NCI-H2029 treated with DMSO at 0.1 percent for 48 hours (cell line): ENCODE results near the gene RETSAT.
"Not testable (repeated sequence)": the region's sequence is repeated elsewhere in the genome, so short reads cannot be mapped to it uniquely, and the experiment has no call there.

Experiments used
- DNase-seq: peaks from one replicate; lab custom pipeline; 2025; lab: John Stamatoyannopoulos, UW

The RETSAT gene

DNA sequence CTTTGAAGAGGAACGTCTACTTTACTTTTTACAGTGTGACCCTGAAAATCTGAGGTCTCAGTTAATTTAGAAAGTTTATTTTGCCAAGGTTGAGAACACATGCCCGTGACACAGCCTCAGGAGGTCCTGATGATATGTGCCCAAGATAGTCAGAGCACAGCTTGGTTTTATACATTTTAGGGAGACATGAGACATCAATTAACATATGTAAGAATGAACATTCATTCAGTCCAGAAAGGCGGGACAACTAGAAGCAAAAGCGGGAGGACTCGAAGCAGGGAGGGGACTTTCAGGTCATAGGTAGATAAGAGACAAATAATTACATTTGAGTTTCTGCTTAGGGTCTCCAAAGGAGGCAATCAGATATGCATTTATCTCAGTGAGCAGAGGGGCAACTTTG, 23.9 kb upstream of the RETSAT start:
- DNase-seq: no peak

- DNase-seq: no peak
These were observed 22.8 kb upstream of the RETSAT start for GRCh38 chr2:85377083-85377482.

DNA sequence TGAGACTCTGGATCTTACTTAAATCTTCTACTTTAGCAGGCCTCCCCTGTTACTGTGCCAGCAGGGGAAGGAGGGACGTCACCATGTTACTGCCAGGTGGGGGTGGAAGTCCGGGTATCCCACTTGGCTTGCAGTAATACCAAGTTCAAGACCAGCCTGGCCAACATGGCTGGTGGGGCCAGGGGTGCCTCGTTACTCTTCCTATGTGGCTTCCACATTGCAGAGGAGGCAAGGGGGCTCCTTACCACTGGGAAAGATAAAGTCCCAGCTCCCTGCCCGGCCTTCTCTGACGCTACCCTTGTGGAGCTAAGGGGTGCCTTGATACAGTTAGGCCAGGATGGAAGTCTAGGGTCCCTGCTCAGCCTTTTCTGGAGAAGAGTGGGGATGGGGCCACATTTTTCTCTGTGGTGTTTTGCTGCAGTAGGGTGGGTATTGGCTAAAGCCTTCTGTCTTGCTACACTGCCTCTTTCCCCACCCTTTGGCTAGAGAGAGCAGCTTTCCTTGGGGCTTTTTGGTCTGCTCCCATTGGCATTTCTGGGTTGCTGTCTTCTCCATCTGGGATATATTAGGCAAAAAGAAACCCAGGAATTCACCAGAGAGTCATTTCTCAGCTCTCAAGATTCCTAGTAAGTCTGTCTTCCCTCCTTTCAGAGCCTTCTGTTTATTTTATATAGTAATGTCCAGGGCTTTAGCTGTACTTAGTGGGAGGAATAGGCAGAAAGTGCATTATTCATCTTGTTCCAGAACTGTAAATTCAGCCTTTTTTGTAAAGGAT, 22.1 kb upstream of the RETSAT start:
- no peak for DNase-seq

DNA sequence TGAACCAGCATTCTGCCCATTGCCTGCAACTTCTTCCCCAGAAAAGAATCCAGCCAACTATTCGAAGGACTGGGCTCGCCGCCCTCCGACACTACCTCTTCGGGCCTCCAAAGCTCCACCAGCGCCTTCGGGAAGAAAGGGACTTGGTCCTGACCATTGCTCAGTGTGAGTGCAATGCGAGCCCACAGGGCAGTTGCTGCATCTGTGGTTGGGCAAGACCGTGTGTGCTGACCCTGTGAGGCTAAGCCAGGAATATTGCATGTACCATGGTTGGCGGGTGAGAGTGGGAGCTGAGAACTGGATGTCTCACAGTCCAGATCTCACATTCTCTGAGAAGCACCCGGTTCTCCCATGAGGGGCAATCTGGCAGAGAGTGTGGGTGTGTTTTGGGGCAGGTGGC, 16.7 kb upstream of the RETSAT start:
- no peak for DNase-seq

GRCh38 chr2:85369500-85369899, 15.2 kb upstream of the RETSAT start:
- DNase-seq: peak; percentile 41

DNA sequence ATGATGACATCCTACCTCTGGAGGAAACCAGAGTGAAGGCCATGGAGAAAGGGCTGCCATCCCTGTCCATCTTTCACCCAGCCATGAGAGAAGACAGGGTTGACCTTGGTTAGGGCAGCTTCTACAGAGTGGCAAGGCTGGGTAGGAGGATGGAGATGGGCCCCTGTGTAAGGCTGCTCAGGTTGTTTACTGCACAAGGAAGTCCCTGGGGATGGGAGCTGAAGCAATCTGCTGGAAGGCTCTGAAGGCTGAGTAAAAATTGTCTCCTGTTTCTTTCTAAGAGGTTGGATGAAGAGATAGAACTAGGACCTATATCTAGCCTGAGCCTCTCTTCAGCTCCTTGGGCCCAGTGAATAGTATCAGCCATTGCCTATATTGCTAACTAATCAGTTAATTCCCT, 14.6 kb upstream of the RETSAT start:
- DNase-seq: no peak

DNA sequence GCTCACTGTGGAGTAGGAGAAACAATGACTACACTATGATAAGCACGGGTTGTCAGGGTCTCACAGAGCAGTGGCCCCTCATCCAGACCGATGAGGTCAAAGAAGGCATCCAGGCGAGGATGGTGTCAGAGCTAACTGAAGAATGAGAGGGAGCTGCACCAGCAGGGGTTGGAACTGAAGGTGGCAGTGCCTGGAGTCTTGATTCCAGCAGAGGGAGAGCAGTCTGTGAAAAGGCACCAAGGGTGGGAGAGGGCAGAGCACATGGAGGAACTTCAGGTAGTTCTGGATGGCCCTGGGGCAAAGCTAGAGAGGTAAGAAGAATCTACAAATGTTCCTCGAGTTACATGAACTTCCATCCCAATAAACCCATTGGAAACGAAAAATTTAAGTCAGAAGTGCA, 12.9 kb upstream of the RETSAT start:
- DNase-seq: no peak

DNA sequence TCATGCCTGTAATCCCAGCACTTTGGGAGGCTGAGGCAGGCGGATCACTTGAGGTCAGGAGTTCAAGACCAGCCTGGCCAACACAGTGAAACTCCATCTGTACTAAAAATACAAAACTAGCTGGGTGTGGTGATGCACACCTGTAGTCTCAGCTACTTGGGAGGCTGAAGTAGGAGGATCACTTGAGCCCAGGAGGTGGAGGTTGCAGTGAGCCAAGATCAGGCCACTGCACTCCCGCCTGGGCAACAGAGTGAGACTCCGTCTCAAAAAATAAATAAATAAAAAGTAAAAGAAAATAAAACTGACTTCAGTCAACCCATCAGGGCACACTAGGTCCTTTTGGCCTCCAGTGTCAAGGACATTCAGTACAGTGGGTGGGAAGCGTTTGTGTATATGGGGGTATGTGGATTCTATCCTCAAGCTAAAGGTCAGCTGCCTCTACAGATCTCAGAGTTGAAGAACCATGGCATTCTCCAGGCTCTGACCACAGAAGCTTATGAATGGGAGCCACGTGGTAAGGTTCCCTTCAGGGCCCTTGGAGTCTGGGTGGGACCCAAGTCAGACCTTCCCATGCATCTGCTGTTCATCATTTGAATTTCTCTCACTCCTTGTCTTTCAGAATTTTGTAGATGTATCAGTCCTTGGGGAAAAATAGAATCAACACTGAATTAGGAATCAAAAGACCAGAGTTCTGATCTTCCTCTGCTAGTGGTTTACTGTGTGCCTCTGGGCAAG, 8.5 kb upstream of the RETSAT start:
- not testable (repeated sequence) for DNase-seq

DNA sequence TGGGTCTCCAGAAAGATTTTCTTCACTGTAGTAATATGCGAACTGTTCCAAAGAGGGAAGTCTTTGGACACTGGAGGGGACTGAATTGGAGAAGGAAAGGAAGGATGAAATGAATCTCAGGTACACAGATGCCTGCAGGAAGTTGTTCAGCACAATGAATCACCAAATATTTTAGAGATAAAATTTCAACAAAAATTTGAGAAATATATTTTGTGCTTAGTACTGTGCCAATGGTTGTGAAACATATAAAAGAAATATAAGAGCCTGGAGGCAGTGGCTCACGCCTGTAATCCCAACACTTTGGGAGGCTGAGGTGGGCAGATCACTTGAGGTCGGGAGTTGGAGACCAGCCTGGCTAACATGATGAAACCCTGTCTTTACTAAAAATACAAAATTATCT, 3.4 kb upstream of the RETSAT start:
- DNase-seq: no peak

- no peak for DNase-seq
These were observed 1.9 kb upstream of the RETSAT start for GRCh38 chr2:85356186-85356585.

DNA sequence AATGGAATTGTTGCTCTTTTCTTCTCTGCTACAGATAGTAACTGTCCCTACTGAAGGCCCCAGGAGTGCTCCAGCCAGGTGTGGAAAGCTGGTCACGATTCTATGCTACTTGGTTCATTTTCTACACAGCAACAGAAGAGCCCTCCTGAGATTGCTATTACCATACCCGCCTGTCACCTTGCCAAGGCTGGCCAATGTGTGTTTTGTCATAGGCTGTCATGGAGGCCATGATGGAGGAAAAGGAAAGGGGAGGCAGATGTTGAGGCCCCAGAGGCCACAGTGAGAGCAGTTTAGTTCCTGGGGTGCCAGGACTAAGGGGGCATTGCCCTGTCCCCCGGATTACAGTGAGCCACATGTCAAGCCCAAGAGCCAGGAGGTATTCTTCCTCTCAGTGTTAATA, 1.2 kb upstream of the RETSAT start:
- no peak for DNase-seq

DNA sequence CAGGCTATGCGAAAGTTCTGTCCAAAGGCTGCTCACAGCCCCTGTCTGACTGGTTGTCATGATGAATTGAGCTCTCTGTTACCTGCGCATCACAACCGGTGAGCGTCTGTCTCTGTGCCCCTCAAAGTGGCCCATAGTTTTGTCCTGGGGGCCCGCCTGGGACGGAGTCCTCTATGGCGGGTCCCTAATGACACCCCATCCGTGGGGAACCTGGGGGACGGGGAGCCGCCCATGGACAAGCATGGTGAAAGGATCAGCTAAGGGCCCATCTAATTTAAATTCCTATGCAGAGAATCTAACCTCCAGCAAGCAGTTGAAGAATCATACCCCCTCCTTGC, 714 bp upstream of the RETSAT start:
- no peak for DNase-seq

DNA sequence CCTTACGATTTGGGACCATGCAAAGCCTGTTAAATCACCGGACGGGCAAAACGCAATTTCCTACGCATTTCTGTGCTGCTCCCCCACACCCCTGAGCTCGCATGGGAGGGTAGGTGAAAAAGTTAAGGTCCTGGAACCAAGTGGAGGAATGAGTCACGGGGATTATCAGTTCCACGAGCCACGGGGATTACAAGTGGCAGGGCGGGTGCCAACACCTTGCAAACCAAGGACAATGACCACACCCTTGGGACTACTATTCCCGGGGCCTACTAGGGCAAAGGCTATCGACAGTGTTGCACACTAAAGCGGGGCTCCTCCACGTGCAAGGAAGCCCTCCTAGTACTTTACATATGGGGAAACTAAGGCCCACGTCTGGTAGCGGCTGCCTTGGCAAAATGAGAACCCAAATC, 447 bp downstream of the RETSAT start:
- DNase-seq: no peak

- DNase-seq: no peak
These were observed 6.7 kb downstream of the RETSAT start for GRCh38 chr2:85347599-85347998.

DNA sequence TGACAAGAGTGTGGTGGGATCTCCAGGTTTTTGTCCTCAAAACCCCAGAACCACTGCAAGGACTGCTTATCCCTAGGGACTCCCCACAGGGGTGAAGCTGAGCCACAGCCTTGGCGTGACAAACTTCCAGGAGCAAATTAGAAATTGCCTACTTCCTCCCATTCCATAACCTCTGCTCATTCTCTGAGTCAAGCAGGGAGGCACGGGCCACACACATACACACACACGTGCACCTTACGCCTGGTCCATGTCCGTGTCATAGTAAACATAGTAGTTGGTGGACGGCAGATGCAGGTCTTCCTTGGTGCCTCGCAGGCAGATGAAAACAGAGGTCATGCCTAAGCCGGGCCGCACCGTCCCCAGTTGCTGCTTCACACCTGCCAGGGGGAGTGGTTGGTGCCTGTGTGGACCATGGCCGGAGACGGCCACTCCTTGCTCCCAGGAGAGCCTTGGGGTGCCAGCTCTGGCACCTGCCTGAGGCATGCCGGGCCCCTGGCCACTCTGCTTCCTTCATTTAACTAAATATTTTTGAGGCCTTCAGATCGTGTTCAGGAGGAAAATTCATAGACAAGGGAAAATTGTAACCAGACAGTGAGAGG, 9.9 kb downstream of the RETSAT start:
- DNase-seq: no peak

DNA sequence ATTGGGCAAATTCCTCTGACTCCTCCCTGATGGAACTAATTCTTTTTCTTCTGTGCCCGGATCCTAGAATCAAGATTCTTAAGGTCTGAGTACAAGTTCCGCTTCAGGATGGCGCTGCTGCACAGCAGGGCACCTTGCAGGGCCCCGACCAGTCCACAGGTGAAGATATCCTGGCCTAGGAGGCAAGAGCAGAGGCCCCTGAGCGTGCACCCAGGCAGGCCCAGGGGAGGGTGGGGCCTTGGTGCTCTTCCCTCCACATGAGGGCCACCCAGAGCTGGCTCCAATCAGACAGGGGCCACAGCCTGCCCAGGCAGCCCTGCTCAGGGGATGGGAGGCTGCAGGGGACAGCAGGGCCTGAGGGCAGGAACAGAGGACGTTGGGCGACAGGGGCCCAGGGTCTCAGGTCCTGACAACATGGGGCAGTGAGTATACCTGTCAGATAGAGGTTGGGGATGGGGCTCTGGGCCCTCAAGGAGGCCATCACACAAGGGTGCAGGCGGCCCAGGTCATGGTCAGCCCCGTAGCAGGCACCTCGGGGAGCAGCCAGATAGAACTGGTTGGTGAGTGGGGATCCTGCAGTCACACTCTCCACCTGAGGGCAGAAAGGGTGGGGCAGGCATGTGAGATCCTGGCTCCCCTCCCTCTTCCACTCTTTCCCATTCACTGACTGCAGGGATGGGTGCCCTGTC, 11.0 kb downstream of the RETSAT start:
- DNase-seq: not testable (repeated sequence)

DNA sequence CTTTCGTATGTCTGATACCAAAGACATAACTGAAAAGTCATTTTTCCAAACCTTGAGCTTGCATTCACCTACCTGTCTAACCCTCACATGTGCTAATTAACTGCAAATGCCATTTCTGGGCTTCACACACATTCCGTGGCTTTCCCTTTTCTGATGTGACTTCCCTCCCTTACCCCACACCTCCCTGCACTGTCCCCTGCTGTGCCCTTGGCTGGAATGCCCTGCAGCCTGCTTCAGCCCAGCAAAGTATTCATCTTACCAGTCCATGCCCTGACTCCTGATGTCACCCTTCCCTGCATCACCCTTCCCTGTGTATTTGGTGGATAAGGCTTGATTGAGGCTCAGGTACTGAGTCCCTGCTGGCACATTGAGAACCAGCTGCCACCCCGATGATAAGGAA, 12.2 kb downstream of the RETSAT start:
- DNase-seq: no peak

GRCh38 chr2:85341269-85342029, 12.9 kb downstream of the RETSAT start:
- DNase-seq: no peak

DNA sequence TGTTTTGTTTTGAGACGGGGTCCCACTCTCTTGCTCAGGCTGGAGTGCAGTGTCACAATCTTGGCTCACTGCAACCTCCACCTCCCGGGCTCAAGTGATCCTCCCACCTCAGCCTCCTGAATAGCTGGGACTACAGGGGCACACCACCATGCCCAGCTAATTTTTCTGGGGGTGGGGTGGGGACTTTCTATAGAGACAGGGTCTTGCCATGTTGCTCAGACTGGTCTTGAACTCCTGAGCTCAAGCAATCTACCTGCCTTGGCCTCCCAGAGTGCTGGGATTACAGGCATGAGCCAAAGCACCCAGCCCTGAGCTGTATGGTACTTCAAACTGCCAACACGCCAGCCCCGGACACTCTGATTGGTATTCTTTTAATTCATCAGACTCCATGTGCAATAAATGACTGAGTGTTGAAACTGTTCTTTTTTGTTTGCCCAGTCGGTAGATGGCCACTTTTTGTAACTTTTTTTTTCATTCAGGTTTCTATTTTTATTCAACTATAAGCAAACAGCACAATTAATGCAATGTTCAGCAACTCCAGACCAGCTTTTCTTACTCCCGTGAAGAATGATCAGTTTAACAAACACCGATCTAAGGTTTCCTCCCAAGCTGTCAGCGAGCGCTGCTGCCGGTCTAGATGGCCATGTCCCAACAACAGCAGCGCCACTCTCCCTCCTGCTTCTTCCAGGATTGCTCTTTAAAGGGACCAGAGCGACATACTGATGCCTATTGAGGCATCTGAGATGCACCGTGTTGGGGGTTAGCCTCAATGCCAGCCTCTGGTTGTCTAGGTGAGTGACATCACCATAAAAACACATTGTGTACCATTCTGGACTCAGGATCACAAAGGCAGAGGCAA, 14.1 kb downstream of the RETSAT start:
- no peak for DNase-seq

GRCh38 chr2:85334928-85335327, 19.4 kb downstream of the RETSAT start:
- no peak for DNase-seq

- DNase-seq: not testable (repeated sequence)
These were observed 20.5 kb downstream of the RETSAT start for GRCh38 chr2:85333877-85334276.
